Cerebellar cortex (tissue), 1 donor: ENCODE measurements around the gene MNAT1.
"Not testable (repeated sequence)": the region's sequence is repeated elsewhere in the genome, so short reads cannot be mapped to it uniquely, and the experiment has no call there.

Experiments used
- DNase-seq: peaks from one replicate; pipeline ENCODE4 v3.0.0-alpha.2; 2015; ENCODE audit warnings: low spot score

The MNAT1 gene

GRCh38 chr14:60882219-60882618 lies 147.7 kb downstream of the MNAT1 start:
- no peak for DNase-seq

DNA sequence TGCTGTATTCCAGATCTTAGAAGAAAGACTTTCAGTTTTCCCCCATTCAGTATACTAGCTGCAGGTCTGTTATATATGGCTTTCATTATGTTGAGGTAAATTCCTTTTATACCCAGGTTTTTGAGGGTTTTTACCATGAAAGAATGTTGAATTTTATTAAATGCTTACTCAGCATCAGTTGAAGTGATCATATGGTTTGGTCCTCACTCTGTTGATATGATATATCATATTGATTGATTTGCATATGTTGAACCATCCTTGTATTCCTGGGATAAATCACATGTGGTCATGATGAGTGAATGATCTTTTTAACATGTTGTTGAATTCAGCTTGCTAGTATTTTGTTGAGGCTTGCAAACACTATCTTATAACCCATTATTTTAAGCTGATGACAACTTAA lies 149.6 kb downstream of the MNAT1 start:
- no peak for DNase-seq

GRCh38 chr14:60890636-60891035 lies 156.1 kb downstream of the MNAT1 start:
- not testable (repeated sequence) for DNase-seq

DNA sequence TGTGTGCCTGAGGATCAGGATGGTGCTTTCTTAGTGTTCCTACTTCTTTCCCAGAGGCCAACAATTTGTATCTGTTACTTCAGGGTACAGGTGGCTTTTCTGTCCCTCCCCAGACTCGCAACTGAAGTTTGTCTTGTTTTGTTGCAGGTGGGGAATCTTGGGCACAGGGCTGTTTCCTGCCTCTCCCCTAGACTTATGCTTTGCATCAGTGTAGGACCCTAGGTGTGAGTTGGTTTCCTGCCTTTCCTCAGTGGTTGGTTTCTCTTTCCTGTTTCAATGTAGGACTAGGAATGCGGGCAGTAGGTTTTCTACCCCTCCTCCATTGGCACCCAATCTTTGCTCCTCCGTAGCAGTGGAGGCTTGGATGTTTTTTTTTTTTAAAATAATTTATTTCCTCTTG lies 159.3 kb downstream of the MNAT1 start:
- no peak for DNase-seq

GRCh38 chr14:60904381-60904780 lies 169.8 kb downstream of the MNAT1 start:
- DNase-seq: no peak

DNA sequence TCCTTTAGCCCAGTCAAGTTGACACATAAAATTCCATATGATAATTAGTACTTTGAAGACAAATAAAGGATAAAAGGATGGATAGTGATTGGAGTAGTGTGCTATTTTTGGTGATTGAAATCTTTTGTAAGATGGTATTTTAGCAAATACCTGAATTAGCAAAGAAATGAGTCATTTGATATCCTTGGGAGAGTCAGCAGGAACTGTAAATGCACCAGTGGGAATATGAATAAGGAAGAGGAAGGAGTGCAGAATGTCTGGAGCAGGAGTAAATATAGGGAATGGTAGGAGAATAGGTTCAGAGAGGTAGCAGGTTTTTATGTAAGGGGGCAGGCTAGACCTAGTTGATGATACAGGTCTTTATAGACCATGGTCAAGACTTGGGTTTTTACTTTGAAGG lies 171.4 kb downstream of the MNAT1 start:
- DNase-seq: no peak

- DNase-seq: no peak
These were observed 181.2 kb downstream of the MNAT1 start for GRCh38 chr14:60915781-60916180.

DNA sequence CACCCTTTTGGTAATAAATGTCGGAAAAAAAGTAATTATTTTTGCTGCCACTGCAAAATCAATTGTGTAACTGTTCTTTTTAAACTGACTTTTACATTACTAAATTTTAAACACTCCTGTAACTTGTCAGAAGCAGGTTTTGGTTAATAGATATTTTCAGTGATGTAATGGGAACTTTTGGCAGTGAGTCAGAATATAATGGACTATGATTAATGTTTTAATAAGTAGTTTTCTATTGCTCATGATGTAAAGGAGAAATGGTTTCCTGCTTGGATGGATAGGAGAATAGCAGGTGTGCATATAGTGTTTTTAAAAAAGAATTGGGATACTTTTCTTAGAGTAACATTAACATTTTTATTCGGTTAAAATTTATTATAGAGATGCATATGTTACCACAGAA lies 187.5 kb downstream of the MNAT1 start:
- no peak for DNase-seq

- DNase-seq: no peak
These were observed 190.7 kb downstream of the MNAT1 start for GRCh38 chr14:60925286-60925685.

DNA sequence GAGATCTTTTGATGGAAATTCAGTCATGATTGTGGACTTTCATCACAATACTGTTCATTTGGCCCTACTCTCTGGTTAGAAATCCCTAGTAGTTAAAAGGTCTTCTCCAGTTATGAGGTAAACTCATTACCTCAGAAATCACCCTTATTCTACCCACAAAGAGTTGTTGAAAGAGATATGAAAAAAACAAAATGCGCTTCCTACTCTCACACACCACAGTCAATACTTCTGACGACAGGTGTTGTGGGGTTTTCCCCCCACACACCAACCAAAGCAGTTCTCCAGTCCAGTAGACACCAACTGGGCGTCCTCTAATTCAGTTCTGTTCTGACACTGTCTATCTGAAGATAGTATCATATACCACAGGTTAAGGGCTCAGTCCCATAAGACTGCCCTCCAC lies 191.4 kb downstream of the MNAT1 start:
- DNase-seq: no peak

DNA sequence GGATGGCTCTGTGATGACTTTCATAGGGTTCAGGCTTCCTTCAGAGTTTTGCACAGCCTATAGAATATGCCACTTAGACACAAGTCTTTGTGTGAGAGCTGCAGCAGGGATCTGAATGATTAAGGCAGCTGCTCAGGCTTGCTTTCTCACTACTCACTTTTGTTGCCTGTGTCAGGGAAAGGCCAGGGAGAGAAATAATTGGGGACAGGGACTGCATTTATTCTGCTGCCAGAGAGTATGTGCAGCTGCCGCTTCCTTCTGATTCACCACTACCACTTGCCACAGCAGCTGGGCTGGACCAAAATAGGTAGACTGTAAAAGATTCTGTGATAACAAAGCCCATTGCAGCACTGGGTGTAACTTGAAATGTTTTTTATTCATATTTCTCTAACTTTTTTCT lies 196.7 kb downstream of the MNAT1 start:
- DNase-seq: no peak

- no peak for DNase-seq
These were observed 199.5 kb downstream of the MNAT1 start for GRCh38 chr14:60933920-60934655.

- DNase-seq: no peak
These were observed 200.8 kb downstream of the MNAT1 start for GRCh38 chr14:60935319-60935718.

- no peak for DNase-seq
These were observed 209.1 kb downstream of the MNAT1 start for GRCh38 chr14:60943637-60944032.

DNA sequence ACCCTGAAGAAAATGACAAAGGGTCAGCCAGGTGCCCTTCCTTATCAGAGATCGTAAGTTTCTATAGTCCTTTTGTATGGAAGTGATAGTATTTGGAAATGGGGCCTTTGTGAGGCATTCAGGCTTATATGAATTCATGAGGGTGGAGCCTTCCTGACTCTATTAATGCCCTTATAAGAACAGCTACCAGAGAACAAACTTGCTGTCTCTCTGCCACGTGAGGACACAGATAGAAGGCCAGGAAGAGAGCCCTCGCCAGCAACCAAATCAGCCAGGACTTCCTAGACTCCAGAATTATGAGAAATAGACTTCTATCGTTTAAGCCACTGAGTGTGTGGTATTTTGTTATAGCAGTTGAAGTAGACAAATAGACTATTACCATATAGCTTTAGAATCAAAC lies 209.6 kb downstream of the MNAT1 start:
- DNase-seq: no peak

- peak; percentile 12 for DNase-seq
These were observed 211.4 kb downstream of the MNAT1 start for GRCh38 chr14:60945984-60946383.

GRCh38 chr14:60946773-60947172 lies 212.2 kb downstream of the MNAT1 start:
- no peak for DNase-seq

- no peak for DNase-seq
These were observed 217.3 kb downstream of the MNAT1 start for GRCh38 chr14:60951776-60952435.

- no peak for DNase-seq
These were observed 221.6 kb downstream of the MNAT1 start for GRCh38 chr14:60956202-60956601.

DNA sequence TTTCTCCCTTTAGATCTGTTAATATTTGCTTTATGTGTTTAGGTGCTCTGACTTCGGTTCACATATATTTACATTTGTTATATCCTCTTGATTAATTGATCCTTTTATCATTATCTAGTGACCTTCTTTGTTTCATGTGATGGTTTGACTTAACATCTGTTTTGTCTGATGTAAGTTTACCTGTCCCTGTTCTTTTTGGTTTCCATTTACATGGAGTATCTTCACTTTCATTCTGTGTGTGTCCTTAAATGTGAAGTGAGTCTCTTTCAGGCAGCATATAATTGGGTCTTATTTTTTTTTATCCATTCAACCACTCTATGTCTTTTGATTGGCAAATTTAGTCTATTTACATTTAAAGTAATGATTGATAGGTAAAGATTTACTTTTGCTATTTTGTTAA lies 222.1 kb downstream of the MNAT1 start:
- no peak for DNase-seq

- no peak for DNase-seq
These were observed 223.6 kb downstream of the MNAT1 start for GRCh38 chr14:60958146-60958545.

GRCh38 chr14:60963761-60964160 lies 229.2 kb downstream of the MNAT1 start:
- no peak for DNase-seq

DNA sequence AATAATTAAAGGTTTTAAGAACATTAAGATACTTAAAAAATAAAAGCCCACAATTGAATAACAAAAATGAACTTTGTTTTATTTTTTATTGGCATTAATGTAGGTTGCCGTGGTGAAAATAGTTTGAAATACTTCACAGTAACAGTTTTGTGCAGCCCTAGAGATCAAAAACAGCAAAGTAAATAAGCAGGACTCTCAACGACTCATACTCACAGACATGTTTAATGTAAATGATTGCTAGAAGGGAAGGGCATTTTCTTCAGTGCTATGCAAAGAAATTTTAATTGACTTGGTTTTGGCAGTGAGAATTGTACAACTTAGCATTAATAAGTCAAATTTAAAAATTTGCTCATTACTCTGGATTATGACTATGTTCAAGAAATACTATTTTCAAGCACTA lies 230.3 kb downstream of the MNAT1 start:
- DNase-seq: no peak

- DNase-seq: no peak
These were observed 230.8 kb downstream of the MNAT1 start for GRCh38 chr14:60965402-60965801.
